Loucy (cell line): Measurements from ENCODE around the gene FUS.

Experiments used
- CTCF ChIP-seq: fragments of 200-600 bp; sonication (generic); conservative IDR thresholded peaks from 2 replicates; pipeline ENCODE4 v1.5.1; 2014; ENCODE audit warnings: mild to moderate bottlenecking, antibody characterized with exemption, low read length
- EZH2phosphoT487 ChIP-seq: fragments of 200-600 bp; IDR thresholded peaks from 2 replicates; pipeline ENCODE4 v1.6.1; 2018; ENCODE audit warnings: antibody characterized with exemption, mild to moderate bottlenecking, moderate library complexity, borderline replicate concordance

- TF ChIP-seq CTCF (no peak), EZH2phosphoT487 (no peak)
These were observed 11.1 kb upstream of the FUS start for GRCh38 chr16:31168848-31169247.
